COLO668 (cell line): ENCODE measurements around the gene FCRL5.
"Not testable (repeated sequence)": the region's sequence is repeated elsewhere in the genome, so short reads cannot be mapped to it uniquely, and the experiment has no call there.

Experiments used
- DNase-seq: peaks from one replicate; lab custom pipeline; 2025; ENCODE audit not compliant: unreplicated experiment; lab: John Stamatoyannopoulos, UW

The FCRL5 gene

DNA sequence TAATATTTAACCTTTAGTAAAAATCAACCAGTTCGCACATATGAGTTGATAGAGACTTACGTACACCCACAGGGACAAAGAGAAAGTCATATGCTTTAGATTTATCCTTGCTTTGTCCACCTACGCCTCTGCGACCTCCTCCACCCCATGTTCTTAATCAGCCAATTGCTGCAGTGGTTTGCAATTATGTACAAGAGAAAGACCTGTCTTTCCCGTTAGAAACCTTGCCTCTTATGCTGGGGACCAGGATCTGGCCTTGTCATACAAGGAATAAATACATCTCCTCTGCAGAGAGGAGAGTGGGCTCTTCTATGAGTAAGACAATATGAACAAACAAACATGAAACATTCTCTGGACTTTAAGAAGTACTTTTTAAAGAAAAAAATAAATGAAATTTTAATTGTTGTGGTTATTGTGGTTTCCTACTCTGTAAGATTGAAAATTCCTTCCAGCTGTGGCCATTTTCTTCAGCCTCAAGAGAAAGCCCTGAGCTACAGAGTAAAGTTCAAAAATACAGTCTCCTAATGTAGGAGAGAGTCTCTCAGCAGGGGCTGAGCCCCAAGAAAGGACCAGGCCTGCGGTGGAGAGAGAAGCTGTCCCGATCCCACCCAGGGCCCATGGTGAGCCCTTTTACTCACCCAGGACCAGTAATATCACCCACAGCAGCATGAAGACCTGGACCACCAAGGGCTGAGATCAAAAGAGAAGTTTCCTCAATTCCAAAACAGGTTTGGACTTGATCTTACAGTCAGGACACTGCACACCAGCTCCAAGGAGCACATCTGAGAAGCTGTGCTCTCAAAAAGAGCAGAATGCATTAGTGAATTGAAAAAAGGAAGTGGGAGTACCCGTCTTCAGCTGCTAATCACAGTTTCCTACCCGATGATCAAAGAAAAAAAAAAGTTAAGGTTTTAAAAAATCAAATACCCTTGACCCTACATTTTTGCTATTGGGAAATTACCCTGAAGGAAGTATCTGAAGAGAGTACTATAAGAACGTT lies at the start of gene FCRL5:
Gene FCRL5, minus strand, starts transcription at position 822 of the 1,000 bp plus-strand sequence. Its CDS starts 153 bp downstream, at position 669.
- no peak for DNase-seq

- DNase-seq: no peak
These were observed 47.9 kb upstream of the FCRL5 start for GRCh38 chr1:157600236-157600635.

- no peak for DNase-seq
These were observed 45.8 kb upstream of the FCRL5 start, which contains the start of gene FCRL4 for GRCh38 chr1:157597959-157598667. Gene FCRL4 (minus strand): TSS chr1:157598085. CDS start chr1:157597944, 141 bp downstream.

DNA sequence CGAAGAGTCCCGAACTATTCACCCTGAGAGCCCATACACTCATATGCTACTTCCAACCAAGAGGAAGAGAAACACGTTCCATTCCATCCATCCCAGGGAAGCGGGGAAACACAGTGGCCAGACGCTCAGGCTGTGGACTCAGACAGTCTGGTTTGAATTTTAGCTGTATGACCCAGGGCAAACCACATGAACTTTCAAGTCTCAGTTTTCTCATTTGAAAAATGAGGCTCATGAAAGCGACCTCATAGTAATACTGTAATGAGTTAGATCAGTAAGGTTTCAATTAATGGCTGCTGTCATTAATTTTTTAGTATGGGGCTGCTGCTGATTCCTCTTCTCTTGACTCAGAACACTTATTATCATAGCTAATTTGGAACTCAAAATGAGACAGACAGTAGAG lies 44.1 kb upstream of the FCRL5 start:
- no peak for DNase-seq

DNA sequence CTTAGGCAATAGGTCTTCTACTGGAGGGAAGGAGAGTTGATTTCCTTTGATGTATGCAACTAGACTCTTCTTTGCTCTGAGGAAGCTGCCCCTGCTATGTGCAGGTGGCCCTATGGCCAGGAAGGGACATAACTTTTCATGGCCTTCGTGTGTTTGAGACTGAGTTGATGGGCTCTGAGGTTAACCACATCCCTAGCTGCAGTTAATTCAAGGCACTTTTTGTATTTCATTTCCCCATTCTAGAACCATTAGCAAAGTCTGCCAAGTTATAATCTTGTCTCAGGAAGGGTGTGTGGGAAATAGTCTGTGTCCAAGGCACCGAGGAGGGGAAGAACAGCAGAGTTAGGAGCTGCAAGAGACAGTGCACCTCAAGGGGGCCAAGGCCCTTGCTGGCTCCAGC lies 43.0 kb upstream of the FCRL5 start:
- DNase-seq: no peak

GRCh38 chr1:157585984-157586383 lies 33.7 kb upstream of the FCRL5 start:
- DNase-seq: no peak

DNA sequence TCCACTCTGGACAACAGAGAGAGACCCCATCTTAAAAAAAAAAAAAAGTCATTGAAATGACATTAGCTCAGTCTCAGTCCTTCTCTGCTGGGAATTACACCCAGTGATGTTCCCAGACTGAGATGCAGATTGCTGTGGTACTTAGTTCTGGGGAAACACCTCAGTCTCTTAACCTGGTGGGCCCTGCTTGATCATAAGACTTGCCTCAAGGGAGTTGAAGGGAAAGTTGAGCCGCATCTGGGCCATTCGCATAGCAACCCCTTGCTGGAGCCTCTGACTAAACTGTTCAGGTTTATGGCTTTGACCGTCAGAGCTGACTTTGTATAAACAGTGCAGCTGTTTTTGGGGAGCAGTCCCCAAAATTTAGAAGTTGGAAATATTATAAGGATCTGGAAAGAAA lies 32.2 kb upstream of the FCRL5 start:
- no peak for DNase-seq

DNA sequence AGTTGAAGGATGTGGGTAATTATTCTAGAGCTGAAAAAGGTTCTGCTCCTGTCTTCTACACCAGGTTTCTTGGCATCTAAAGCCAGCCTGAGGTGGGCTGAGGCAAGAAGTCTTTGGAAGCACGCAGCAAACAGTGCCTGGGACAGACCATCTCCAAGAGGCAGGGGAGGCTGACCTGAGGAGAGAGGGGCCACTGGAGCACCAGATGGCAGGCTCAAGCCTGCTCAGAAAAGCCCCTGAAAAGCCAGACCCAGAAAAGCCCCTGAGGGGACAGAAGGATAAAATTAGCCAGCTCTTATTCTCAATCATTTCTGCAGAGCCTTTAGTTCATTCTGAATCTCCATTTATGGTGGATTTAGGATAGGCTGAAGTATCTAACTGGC lies 28.5 kb upstream of the FCRL5 start:
- DNase-seq: no peak

DNA sequence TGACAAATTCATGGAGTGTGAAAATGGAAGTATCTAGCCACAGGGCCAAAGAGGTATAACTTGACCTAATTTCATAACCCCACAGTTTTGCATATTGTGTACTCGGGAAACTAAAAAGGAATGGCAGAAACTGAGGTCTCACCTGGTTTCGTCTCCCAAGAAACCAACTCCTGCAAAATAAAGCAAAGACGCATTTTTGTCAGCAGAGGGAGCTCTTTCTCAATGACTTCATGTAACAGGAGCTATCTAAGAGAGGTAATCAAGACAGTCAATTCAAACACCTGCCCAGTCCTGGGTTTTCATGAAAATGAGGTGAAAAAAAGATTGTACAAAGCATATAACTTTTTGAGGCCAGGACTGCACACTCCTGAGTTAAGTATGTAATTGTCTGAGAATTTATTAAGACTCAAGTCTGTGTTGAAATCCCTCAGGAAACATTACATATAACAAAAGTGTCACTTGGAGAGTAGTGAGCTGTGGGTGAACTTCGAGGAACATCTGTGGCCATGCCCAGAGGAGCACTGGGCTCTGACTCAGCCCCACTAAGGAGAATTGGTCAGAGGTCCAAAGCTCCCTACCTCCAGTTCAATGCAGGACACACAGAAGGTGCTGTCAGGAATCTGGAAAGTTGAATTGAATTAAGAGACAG lies 28.0 kb upstream of the FCRL5 start:
- peak; percentile 38 for DNase-seq

GRCh38 chr1:157577420-157577819 lies 25.1 kb upstream of the FCRL5 start:
- DNase-seq: no peak

DNA sequence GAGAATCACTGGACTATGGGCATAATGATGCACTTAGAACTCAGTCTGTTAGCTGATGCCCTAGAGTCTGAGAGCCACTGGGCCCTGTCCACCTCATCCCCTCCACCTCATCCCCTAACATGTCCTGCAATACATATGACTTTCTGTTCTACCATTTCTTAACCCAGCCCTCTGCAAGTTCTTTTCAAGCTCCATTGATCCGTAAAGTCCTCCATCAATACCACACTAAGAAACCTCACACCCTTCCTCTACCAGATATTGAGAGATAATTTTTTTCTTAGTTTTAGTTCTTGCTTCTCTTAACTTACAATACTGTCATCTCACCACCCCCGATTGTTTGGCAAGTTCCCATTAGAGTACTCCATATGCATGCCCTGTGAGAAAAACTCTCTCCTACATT lies 23.4 kb upstream of the FCRL5 start:
- no peak for DNase-seq

DNA sequence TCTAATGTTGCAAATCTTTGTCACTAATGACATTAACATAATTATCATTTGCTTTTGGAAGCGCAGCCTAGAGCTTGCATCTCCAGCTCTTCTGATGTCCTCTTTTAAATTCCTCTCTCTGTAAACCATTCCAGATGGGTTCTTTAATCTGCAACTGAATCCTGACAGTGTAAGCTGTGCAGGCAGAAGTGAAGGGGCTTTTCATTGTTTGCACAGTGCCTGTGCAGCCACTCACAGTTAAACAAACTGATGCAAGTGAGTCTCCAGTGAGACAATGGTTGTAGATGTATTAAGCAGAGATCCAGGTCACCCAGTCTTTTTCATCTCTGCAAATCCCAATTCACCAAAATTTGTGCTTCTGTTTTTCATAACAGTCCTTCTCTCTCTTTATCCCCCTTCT lies 22.5 kb upstream of the FCRL5 start:
- DNase-seq: no peak

- DNase-seq: no peak
These were observed 14.4 kb upstream of the FCRL5 start for GRCh38 chr1:157566484-157567300.

DNA sequence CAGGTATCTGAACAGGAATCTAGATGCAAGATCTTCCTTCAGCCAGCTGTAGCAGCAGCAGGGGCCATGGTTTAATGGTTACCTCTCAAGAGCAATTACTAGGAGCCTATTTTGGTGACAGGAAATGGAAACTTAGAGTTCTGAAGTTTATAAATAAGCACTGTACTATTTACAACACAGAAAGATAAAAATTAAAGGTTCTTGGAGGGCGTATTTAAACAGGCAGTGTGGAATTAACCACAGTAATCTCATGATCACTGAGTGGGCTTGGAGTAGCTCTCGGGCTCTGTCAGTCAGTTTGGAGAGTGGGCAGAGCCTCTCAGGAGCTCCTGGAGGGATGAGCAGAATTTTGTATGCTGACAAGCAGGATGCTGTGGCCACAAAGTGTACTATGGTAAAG lies 10.2 kb upstream of the FCRL5 start:
- no peak for DNase-seq

- no peak for DNase-seq
These were observed 5.8 kb upstream of the FCRL5 start for GRCh38 chr1:157558119-157558518.

DNA sequence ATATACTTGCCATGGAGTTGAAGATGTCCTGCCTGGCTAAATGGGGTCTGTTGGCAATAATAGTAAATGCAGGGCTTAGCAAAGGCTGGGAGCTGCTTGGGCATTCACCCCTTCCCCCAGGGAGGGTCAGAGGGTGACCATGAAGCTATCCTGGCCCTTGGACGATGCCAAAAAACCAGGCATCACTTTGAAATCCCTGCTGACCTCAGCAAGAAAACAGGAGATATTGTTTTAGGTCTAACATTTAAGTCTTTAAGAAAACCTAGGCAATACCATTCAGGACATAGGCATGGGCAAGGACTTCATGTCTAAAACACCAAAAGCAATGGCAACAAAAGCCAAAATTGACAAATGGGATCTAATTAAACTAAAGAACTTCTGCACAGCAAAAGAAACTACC lies 4.2 kb downstream of the FCRL5 start:
- DNase-seq: not testable (repeated sequence)

DNA sequence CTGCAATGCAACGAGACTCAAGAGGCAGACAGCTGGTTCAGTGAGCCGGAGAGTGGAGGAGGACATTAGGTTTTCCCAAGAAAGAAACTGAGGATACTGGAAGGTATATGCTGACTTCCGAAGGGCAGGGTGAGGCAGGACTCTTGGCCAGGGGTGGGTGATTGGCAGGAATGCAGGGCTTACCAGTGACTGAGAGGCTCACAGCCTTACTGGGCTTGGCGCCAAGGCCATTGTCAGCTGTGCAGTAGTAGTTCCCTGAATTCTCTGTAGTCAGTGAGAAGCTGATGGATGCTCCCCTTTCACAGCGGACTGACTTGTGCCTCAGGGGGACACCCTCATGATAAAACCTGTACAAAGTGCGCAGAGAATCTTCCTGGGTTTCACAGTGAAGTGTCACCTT lies 9.6 kb downstream of the FCRL5 start:
- no peak for DNase-seq

DNA sequence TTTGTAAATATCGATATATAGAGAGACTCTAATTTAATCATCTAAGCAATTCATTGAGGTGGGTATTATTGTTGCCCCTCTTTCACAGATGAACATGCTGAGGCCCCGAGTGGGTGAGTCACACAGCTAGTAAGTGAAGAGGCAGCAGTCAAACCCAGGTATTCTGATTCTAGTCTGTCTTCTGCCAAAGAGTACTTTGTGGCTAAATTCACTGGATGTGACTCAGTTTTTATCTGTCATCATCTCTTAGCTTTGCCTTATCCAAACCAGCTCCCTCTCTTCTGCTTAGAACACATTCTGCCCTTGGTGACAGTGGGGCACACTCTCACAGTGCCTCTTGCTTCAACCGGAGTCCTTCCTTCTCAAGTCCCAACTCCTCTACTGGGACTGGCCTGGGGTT lies 11.5 kb downstream of the FCRL5 start:
- no peak for DNase-seq

GRCh38 chr1:157540160-157540748 lies 12.1 kb downstream of the FCRL5 start:
- no peak for DNase-seq

DNA sequence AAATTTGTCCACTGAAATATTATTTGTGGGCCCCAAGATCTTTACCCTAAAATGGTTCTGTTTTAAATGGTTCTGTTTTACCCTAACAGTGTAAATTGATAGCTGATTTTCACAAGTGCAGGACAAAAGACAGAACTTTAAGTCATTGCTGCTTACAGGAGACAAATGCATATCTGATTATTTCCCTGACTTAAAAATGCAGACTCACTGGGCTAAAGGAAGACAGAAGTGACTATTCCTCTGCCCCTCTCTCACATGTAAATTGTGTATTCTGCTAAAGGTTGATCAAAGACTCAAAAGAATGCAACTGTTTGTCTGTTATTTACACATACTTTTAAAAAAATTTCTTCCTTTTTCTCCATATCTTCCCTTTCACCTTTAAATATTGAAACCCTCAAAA lies 12.7 kb downstream of the FCRL5 start:
- no peak for DNase-seq
